ENCODE results near the gene TMEM121. TPM values are rescaled to one million over a fixed set of nuclear protein-coding genes. Genes with fewer than 3 reads are reported as not detected.
"Not testable (repeated sequence)": the region's sequence is repeated elsewhere in the genome, so short reads cannot be mapped to it uniquely, and the experiment has no call there.

TMEM121 gene
- total and polyA plus RNA-seq, 2 of the 4 experiments (the other 2 are of a cell fraction), result 2.7 to 6.3 TPM

DNA sequence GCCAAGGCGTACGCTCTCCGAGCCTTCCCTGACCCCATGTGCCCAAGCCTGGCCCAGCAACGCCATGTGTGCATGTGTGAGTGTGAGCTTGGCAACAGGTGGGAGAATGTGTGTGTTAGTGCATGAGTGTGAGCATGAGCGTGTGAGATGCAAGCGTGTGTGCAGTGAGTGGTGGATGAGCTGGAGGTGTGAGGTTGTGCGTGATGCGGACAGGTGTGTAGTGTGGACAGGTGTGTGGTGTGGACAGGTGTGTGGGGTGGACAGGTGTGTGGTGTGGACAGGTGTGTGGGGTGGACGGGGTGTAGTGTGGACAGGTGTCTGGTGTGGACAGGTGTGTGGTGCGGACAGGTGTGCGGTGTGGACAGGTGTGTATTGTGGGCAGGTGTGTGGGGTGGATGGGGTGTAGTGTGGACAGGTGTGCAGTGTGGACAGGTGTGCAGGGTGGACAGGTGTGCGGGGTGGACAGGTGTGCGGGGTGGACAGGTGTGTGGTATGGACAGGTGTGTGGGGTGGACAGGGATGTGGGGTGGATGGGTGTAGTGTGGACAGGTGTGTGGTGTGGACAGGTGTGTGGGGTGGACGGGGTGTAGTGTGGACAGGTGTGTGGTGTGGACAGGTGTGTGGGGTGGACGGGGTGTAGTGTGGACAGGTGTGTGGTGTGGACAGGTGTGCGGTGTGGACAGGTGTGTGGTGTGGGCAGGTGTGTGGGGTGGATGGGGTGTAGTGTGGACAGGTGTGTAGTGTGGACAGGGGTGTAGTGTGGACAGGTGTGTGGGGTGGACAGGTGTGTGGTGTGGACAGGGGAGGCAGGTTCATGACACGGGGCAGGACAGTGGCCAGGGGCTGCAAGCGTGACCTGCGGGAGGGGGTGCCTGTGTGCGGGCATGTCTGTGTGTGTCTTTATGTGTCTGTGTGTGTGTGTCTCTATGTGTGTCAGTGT lies 41.1 kb downstream of the TMEM121 start:
- H3K14ac ChIP-seq (replicated peaks; ENCODE audit: low read depth, low read length); BruUV-seq (replicated peaks); H3K4ac ChIP-seq (ENCODE audit: low read depth, low read length); intact Hi-C loops (cut with micrococcal nuclease); H2AK5ac ChIP-seq (ENCODE audit: low read depth, low read length); H3K36me3 ChIP-seq (ENCODE audit: control insufficient read depth, insufficient read depth, low read length); ATAC-seq (ENCODE audit: low read depth); H2BK20ac ChIP-seq (ENCODE audit: low read depth, low read length); H3K4me3 ChIP-seq (ENCODE audit: insufficient read depth, low read depth, low read length); H3K4me1 ChIP-seq (ENCODE audit: control insufficient read depth, insufficient read depth, low read length); H4K8ac ChIP-seq (ENCODE audit: low read depth in 2 of 2, low read length in 2 of 2); H2BK5ac ChIP-seq (ENCODE audit: low read depth, low read length, poor library complexity, severe bottlenecking); H3K9ac ChIP-seq (ENCODE audit: low read depth, low read length); H3K4me2 ChIP-seq (ENCODE audit: low read depth, low read length); in situ Hi-C loops (cut with MboI; ENCODE audit: low sequenced_read_pairs); CTCF ChIA-PET; H4K20me1 ChIP-seq (ENCODE audit: insufficient read depth, low read length); dilution Hi-C loops (cut with HindIII; ENCODE audit: low sequenced_read_pairs, unreplicated experiment); DNase-seq; H2AFZ ChIP-seq (replicated peaks; ENCODE audit: low read length, poor library complexity); H2BK15ac ChIP-seq (ENCODE audit: low read depth, low read length); H3K27ac ChIP-seq (ENCODE audit: insufficient read depth, low read length); H3K79me1 ChIP-seq (ENCODE audit: low read depth in 1 of 2, low read length in 2 of 2); H3K9me1 ChIP-seq (ENCODE audit: insufficient read depth, low read length); H4K5ac ChIP-seq (ENCODE audit: low read depth, low read length); POLR2A ChIA-PET (ENCODE audit: unreplicated experiment); H2AK9ac ChIP-seq (replicated peaks; ENCODE audit: low read depth, low read length, poor library complexity); H4K91ac ChIP-seq (ENCODE audit: insufficient read depth, low read depth, low read length); H3K9me3 ChIP-seq (ENCODE audit: control insufficient read depth, insufficient read depth, low read length); H3K56ac ChIP-seq (ENCODE audit: extremely low read depth, insufficient read depth, low read length); H3K27me3 ChIP-seq (ENCODE audit: control insufficient read depth, insufficient read depth, low read length); H2BK120ac ChIP-seq (ENCODE audit: low read depth, low read length); H3K18ac ChIP-seq (ENCODE audit: low read depth, low read length); H3K23ac ChIP-seq (ENCODE audit: low read depth, low read length): not testable (repeated sequence)
- 95% methylated on average over 7 of the region's 20 CpGs; no CpG with 5 or more reads in 1 of the 2 experiments for WGBS, 2 experiments (ENCODE audit: extremely low coverage in 2 of 2, insufficient read length in 1 of 2)

DNA sequence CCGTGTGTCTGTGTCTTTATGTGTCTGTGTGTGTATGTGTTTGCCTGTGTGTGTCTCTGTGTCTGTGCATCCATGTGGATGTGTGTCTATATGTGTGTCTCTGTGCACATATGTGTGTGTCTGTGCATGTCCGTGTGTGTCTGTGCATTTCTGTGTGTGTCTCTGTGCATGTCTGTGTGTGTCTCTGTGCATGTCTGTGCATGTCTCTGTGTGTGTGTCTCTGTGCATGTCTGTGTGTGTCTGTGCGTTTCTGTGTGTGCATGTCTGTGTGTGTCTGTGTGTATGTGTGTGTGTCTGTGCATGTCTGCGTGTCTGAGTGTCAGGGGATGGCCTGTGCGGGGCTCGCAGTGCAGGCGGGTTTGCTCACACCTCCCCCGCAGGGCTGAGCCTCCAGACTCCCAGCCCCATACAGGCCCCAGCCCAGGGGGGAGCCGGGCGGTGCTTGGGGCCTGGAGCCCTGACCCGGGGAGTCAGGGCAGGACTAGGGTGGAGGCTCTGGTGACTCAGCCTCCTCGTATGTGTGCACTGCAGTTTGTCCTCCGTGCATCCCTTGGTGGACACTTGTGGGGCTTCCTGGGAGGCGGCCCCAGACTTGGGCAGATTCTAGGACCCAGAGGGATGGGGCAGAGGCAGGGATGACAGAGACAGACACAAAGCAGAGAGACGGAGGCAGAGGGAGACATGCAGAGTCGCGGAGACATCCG lies 41.9 kb downstream of the TMEM121 start:
- BruUV-seq (replicated peaks); H3K27ac ChIP-seq (ENCODE audit: insufficient read depth, low read length); H3K9ac ChIP-seq (ENCODE audit: low read depth, low read length); intact Hi-C loops (cut with micrococcal nuclease); H2BK120ac ChIP-seq (ENCODE audit: low read depth, low read length); H3K4me2 ChIP-seq (ENCODE audit: low read depth, low read length); H3K4ac ChIP-seq (ENCODE audit: low read depth, low read length); in situ Hi-C loops (cut with MboI; ENCODE audit: low sequenced_read_pairs); H2BK5ac ChIP-seq (ENCODE audit: low read depth, low read length, poor library complexity, severe bottlenecking); POLR2A ChIA-PET (ENCODE audit: unreplicated experiment); H3K4me1 ChIP-seq (ENCODE audit: control insufficient read depth, insufficient read depth, low read length); H3K56ac ChIP-seq (ENCODE audit: extremely low read depth, insufficient read depth, low read length); H3K79me1 ChIP-seq (ENCODE audit: low read depth in 1 of 2, low read length in 2 of 2); H4K5ac ChIP-seq (ENCODE audit: low read depth, low read length); H2AK9ac ChIP-seq (replicated peaks; ENCODE audit: low read depth, low read length, poor library complexity); DNase-seq; H2BK20ac ChIP-seq (ENCODE audit: low read depth, low read length); H2BK15ac ChIP-seq (ENCODE audit: low read depth, low read length); H2AFZ ChIP-seq (replicated peaks; ENCODE audit: low read length, poor library complexity); H4K8ac ChIP-seq (ENCODE audit: low read depth in 2 of 2, low read length in 2 of 2); H3K27me3 ChIP-seq (ENCODE audit: control insufficient read depth, insufficient read depth, low read length); H3K36me3 ChIP-seq (ENCODE audit: control insufficient read depth, insufficient read depth, low read length); H2AK5ac ChIP-seq (ENCODE audit: low read depth, low read length); dilution Hi-C loops (cut with HindIII; ENCODE audit: low sequenced_read_pairs, unreplicated experiment); H3K9me1 ChIP-seq (ENCODE audit: insufficient read depth, low read length); H3K9me3 ChIP-seq (ENCODE audit: control insufficient read depth, insufficient read depth, low read length); CTCF ChIA-PET; H4K20me1 ChIP-seq (ENCODE audit: insufficient read depth, low read length); H4K91ac ChIP-seq (ENCODE audit: insufficient read depth, low read depth, low read length); H3K18ac ChIP-seq (ENCODE audit: low read depth, low read length); H3K23ac ChIP-seq (ENCODE audit: low read depth, low read length); H3K14ac ChIP-seq (replicated peaks; ENCODE audit: low read depth, low read length); H3K4me3 ChIP-seq (ENCODE audit: insufficient read depth, low read depth, low read length): not testable (repeated sequence)
- 40% methylated on average over 4 of the region's 18 CpGs; no CpG with 5 or more reads in 1 of the 2 experiments for WGBS, 2 experiments (ENCODE audit: extremely low coverage in 2 of 2, insufficient read length in 1 of 2)
- peak; percentile 32 for ATAC-seq (ENCODE audit: low read depth)

Measured in IMR-90 (cell line).